HepG2 (cell line): ENCODE measurements around the gene CYP17A1. TPM values are rescaled to one million over a fixed set of nuclear protein-coding genes. Genes with fewer than 3 reads are reported as not detected.

Source experiments
- ATAC-seq: fragments of 200-7000 bp; cut with Tn5 transposase; 3 replicates; pipeline ENCODE4 v1.9.1; 2020; ENCODE audit warnings: mild to moderate bottlenecking, moderate library complexity
- BruUV-seq: library from RNA; stranded (reverse); fragments of 400-500 nt; replicated peaks from 2 replicates; lab custom pipeline; 2021; lab: Mats Ljungman, UMichigan
- CTCF ChIA-PET: fragments of 300-600 bp; formaldehyde crosslinking; extraction: SDS; loops from one replicate; lab custom pipeline; 2021; ENCODE audit warnings: low total read pairs, inconsistent platforms, low intra/inter-chr PET ratio; lab: Yijun Ruan, JAX
- POLR2A ChIA-PET: fragments of 350-600 bp; sonication (Branson Sonifier 250); formaldehyde crosslinking; loops from one replicate; lab custom pipeline; 2020; ENCODE audit warnings: antibody characterized with exemption, inconsistent platforms; lab: Yijun Ruan, JAX
- DNase-seq: peaks from one replicate; pipeline ENCODE4 v3.0.0-alpha.2; 2015; ENCODE audit warnings: low spot score
- FAIRE-seq: peaks from 3 replicates; lab custom pipeline; 2011; peaks lifted over from hg19 to GRCh38; lab: Jason Lieb, UNC
- H2AFZ ChIP-seq: one replicate; pipeline ENCODE4 v1.6.1; 2011; ENCODE audit warnings: low read length, inconsistent platforms
- H3K27ac ChIP-seq: fragments of 300-600 bp; 3 replicates; pipeline ENCODE4 v1.8.0; 2011; ENCODE audit warnings: mixed run types, mild to moderate bottlenecking, mixed read lengths, low read length, inconsistent platforms; ENCODE audit not compliant: insufficient read depth; ENCODE audit errors: extremely low read length
- H3K27me3 ChIP-seq, 2 experiments: fragments of 200-600 bp in 1 of 2; 2 replicates in 1 of 2; 3 replicates in 1 of 2; pipeline versions ENCODE4 v1.6.0 to v1.8.0; 2011; ENCODE audit warnings: low read length in 2 of 2, mild to moderate bottlenecking in 2 of 2, moderate library complexity in 2 of 2, inconsistent platforms in 1 of 2; ENCODE audit not compliant: insufficient read depth in 2 of 2, control insufficient read depth in 1 of 2
- H3K36me3 ChIP-seq, 2 experiments: fragments of 200-600 bp in 1 of 2; replicated peaks in 1 of 2; 2 replicates in 1 of 2; 3 replicates in 1 of 2; pipeline versions ENCODE4 v1.5.1 to v1.8.0; 2011; ENCODE audit warnings: low read length in 2 of 2, inconsistent platforms in 1 of 2; ENCODE audit not compliant: insufficient read depth in 2 of 2, control insufficient read depth in 1 of 2
- H3K4me1 ChIP-seq: 2 replicates; pipeline ENCODE4 v1.5.1; 2012; ENCODE audit warnings: low read length, inconsistent platforms; ENCODE audit not compliant: insufficient read depth
- H3K4me2 ChIP-seq: 2 replicates; pipeline ENCODE4 v1.6.0; 2011; ENCODE audit warnings: low read depth, low read length, inconsistent platforms
- H3K4me3 ChIP-seq, 3 experiments: fragments of 200-600 bp in 1 of 3; sonication (generic), shearing (Covaris generic) in 1 of 3; replicated peaks in 1 of 3; 2 replicates each; pipeline ENCODE4 v1.5.1; 2011 to 2016; ENCODE audit warnings: low read length in 3 of 3, inconsistent platforms in 2 of 3, low read depth in 2 of 3, mild to moderate bottlenecking in 2 of 3, control low read depth in 1 of 3, mixed read lengths in 1 of 3; ENCODE audit not compliant: insufficient read depth in 1 of 3
- H3K79me2 ChIP-seq: one replicate; pipeline ENCODE4 v1.6.1; 2011; ENCODE audit warnings: low read length, inconsistent platforms; ENCODE audit not compliant: insufficient read depth
- H3K9ac ChIP-seq: 2 replicates; pipeline ENCODE4 v1.6.0; 2011; ENCODE audit warnings: mild to moderate bottlenecking, low read depth, low read length, inconsistent platforms; ENCODE audit not compliant: insufficient read depth
- H3K9me3 ChIP-seq: 2 replicates; pipeline ENCODE4 v1.5.1; 2012; ENCODE audit warnings: mild to moderate bottlenecking, low read length
- H4K20me1 ChIP-seq: 2 replicates; pipeline ENCODE4 v1.6.0; 2011; ENCODE audit warnings: inconsistent platforms, mild to moderate bottlenecking, low read length, moderate library complexity; ENCODE audit not compliant: insufficient read depth
- AGO1 ChIP-seq: fragments of 200-400 bp; formaldehyde crosslinking; IDR thresholded peaks from 2 replicates; pipeline ENCODE4 v1.6.1; 2017; ENCODE audit warnings: mild to moderate bottlenecking, low read depth, low read length, moderate library complexity; ENCODE audit not compliant: poor library complexity, severe bottlenecking
- BCL6 ChIP-seq: IDR thresholded peaks from 2 replicates; pipeline ENCODE4 v1.6.1; 2016; ENCODE audit warnings: missing genetic modification reagents, missing compliant biosample characterization
- CCDC6 ChIP-seq: sonication (generic); formaldehyde crosslinking; IDR thresholded peaks from 2 replicates; pipeline ENCODE4 v1.8.1; 2022; ENCODE audit warnings: mild to moderate bottlenecking, missing genetic modification reagents, moderate library complexity
- HNF4A ChIP-seq: sonication (generic); formaldehyde crosslinking; IDR thresholded peaks from 2 replicates; pipeline ENCODE4 v1.4.0; 2020; ENCODE audit warnings: missing genetic modification reagents
- KLF9 ChIP-seq: IDR thresholded peaks from 2 replicates; pipeline ENCODE4 v1.6.1; 2016; ENCODE audit warnings: low read depth
- PCBP2 ChIP-seq: fragments of 200-400 bp; formaldehyde crosslinking; optimal IDR thresholded peaks from 2 replicates; pipeline ENCODE3; 2018; ENCODE audit warnings: low read length, low read depth; ENCODE audit not compliant: poor library complexity, severe bottlenecking
- PITX1 ChIP-seq: sonication (generic); formaldehyde crosslinking; IDR thresholded peaks from 2 replicates; pipeline ENCODE4 v1.5.1; 2020; ENCODE audit warnings: mild to moderate bottlenecking, missing genetic modification reagents
- RARG ChIP-seq: sonication (generic); formaldehyde crosslinking; IDR thresholded peaks from 2 replicates; pipeline ENCODE4 v1.4.0; 2020; ENCODE audit warnings: low read depth, mild to moderate bottlenecking, missing genetic modification reagents
- SAP130 ChIP-seq: IDR thresholded peaks from 2 replicates; pipeline ENCODE4 v1.6.1; 2016; ENCODE audit warnings: low read depth
- SOX6 ChIP-seq, 2 experiments: fragments of 450-650 bp in 1 of 2; sonication (generic) in 1 of 2; formaldehyde crosslinking in 1 of 2; IDR thresholded peaks; 2 replicates each; pipeline versions ENCODE4 v1.4.0 to v1.6.1; 2017 to 2020; ENCODE audit warnings: antibody characterized with exemption in 1 of 2, mild to moderate bottlenecking in 1 of 2, missing genetic modification reagents in 1 of 2
- ZMYM4 ChIP-seq: sonication (generic); formaldehyde crosslinking; IDR thresholded peaks from 2 replicates; pipeline ENCODE4 v1.8.1; 2023; ENCODE audit warnings: mild to moderate bottlenecking, missing genetic modification reagents
- ZNF253 ChIP-seq: sonication (generic); formaldehyde crosslinking; IDR thresholded peaks from 2 replicates; pipeline ENCODE4 v1.8.0; 2022; ENCODE audit warnings: mild to moderate bottlenecking, missing genetic modification reagents, borderline replicate concordance
- ZNF781 ChIP-seq: sonication (generic); formaldehyde crosslinking; IDR thresholded peaks from 2 replicates; pipeline ENCODE4 v1.5.1; 2020; ENCODE audit warnings: borderline replicate concordance, mild to moderate bottlenecking, missing genetic modification reagents; ENCODE audit errors: not compliant biosample characterization
- WGBS: methylation state at CpG from one replicate; pipeline ENCODE4 v1.1.6; 2017; ENCODE audit warnings: low lambda C conversion rate; 5-methylcytosine and 5-hydroxymethylcytosine counted together
- in situ Hi-C: cut with HindIII; loops from 2 replicates; pipeline ENCODE4 v1.10.0; 2017; ENCODE audit warnings: low pct_unique_long_range_greater_than_20kb; ENCODE audit not compliant: extremely low pct_ligation_motif_present
- intact Hi-C: fragments of 100-400 bp; cut with micrococcal nuclease; formaldehyde crosslinking; loops from one replicate; pipeline ENCODE4 v1.10.0; 2022; ENCODE audit not compliant: unreplicated experiment
- polyA plus RNA-seq, 8 experiments: library from polyadenylated mRNA; depleted of rRNA in 3 of 8; stranded (reverse) in 7 of 8; unstranded in 1 of 8; fragments of >200 nt; fragmentation: Illumina TruSeq in 4 of 8; extraction: Trizol in 4 of 8; gene quantifications; 2 replicates each; pipeline versions ENCODE4 v1.2.1 to v1.2.3, GENCODE V29; 2011 to 2016; ENCODE audit warnings: low read depth in 4 of 8, missing spikeins in 1 of 8, mixed read lengths in 1 of 8; ENCODE audit not compliant: insufficient read depth in 1 of 8
- total RNA-seq, 5 experiments: library from RNA; depleted of rRNA; stranded (reverse); fragments of >200 nt; fragmentation: Illumina TruSeq; extraction: Trizol; gene quantifications; 2 replicates each; pipeline ENCODE4 v1.2.3, GENCODE V29; 2016; ENCODE audit warnings: low read depth in 1 of 5
- TF ChIP-seq, protein P1 (sequence below): sonication (generic); formaldehyde crosslinking; IDR thresholded peaks from 2 replicates; pipeline ENCODE4 v1.5.0; 2020; ENCODE audit warnings: mild to moderate bottlenecking, missing genetic modification reagents, borderline replicate concordance
- TF ChIP-seq, protein P2 (sequence below): sonication (generic); formaldehyde crosslinking; conservative IDR thresholded peaks from 2 replicates; pipeline ENCODE4 v1.4.0; 2020; ENCODE audit warnings: mild to moderate bottlenecking, missing genetic modification reagents, moderate library complexity

The CYP17A1 gene
- total and polyA plus RNA-seq, 2 of the 13 experiments (the other 11 are each of a cell fraction or from before 2014, with no cell fraction given): 0.13 to 1.1 TPM

DNA sequence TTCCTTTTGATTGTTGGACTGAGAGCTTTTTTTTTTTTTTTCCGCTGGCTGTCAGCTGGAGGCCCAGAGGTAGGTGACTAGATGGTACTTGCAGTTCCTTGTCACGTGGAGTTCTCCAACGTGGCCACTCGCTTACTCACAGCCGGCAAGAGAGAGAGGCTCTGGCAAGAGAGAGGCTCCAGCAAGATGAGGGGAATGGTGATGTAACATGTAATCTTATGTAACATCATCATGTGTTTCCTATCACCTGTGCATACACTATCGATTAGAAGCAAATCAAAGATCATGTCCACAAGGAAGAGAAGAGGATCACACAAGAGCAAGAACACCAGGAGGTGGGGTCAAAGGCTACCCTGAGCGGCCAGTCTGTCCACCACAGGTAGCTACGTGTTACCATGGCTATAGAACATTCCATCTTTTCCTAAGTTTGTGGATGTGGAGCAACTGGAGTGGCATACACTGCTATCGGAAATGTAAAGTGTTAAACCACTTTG, 12.9 kb upstream of the CYP17A1 start (continued):
- TF ChIP-seq, protein P1, sequence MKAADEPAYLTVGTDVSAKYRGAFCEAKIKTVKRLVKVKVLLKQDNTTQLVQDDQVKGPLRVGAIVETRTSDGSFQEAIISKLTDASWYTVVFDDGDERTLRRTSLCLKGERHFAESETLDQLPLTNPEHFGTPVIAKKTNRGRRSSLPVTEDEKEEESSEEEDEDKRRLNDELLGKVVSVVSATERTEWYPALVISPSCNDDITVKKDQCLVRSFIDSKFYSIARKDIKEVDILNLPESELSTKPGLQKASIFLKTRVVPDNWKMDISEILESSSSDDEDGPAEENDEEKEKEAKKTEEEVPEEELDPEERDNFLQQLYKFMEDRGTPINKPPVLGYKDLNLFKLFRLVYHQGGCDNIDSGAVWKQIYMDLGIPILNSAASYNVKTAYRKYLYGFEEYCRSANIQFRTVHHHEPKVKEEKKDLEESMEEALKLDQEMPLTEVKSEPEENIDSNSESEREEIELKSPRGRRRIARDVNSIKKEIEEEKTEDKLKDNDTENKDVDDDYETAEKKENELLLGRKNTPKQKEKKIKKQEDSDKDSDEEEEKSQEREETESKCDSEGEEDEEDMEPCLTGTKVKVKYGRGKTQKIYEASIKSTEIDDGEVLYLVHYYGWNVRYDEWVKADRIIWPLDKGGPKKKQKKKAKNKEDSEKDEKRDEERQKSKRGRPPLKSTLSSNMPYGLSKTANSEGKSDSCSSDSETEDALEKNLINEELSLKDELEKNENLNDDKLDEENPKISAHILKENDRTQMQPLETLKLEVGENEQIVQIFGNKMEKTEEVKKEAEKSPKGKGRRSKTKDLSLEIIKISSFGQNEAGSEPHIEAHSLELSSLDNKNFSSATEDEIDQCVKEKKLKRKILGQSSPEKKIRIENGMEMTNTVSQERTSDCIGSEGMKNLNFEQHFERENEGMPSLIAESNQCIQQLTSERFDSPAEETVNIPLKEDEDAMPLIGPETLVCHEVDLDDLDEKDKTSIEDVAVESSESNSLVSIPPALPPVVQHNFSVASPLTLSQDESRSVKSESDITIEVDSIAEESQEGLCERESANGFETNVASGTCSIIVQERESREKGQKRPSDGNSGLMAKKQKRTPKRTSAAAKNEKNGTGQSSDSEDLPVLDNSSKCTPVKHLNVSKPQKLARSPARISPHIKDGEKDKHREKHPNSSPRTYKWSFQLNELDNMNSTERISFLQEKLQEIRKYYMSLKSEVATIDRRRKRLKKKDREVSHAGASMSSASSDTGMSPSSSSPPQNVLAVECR: peak; percentile 96
- TF ChIP-seq AGO1: no peak
- no peak for TF ChIP-seq PCBP2

DNA sequence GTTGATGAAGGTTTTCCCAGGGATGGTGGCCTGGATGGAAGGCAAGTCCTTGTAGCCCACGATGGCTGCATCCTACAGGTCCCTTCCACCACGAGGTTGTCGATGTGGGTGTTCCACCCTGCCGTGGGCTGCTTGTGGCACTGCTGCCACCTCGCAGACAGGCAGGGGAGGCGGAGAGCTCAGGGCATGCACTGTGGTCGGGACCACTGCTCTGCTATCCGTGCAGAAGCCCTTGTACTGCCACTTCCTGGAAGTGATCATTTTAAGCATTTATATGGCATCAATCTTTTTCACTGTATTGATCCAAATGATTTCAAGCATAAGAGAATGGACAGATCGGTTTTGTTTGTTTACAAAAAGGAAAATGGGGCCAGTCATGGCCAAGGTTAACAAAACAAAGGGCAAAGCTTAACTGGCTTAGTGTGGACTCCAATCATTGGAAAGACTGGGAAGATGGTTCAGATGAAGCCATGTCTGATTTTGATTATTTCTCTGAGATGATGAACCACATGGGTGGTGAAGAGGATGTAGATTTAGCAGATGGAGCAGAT, 8.2 kb upstream of the CYP17A1 start:
- Histone ChIP-seq H3K4me3 (no peak overlapping the region), H2AFZ (no peak overlapping the region), H3K27ac (no peak overlapping the region), H3K4me1 (peaks cover 71% of the 10 kb centered on the region), H3K79me2 (no peaks in the 10 kb centered on the region), H4K20me1 (no peaks in the 10 kb centered on the region), H3K27me3 (0 out of 5 replicates have a peak, but pooled peaks cover 0 to 2% of the 10 kb centered on the region in 2 experiments), H3K4me2 (peak overlapping the region; percentile 20), H3K9me3 (no peaks in the 10 kb centered on the region), H3K36me3 (no peaks in the 10 kb centered on the region), H3K9ac (no peak overlapping the region)
- no TSS peak for BruUV-seq
- intact Hi-C loops (no loop called here), in situ Hi-C loops (no loop called here)
- DNase-seq (no peak), ATAC-seq (peak; percentile 14; the same call in 1 of the 3 replicates), FAIRE-seq (no peak)
- ChIA-PET CTCF (no interaction called here), POLR2A (interaction anchor here (1.1 to 2.3 kb wide), 5 partner anchors 8 to 72 kb away, joined by 5 to 8 read pairs (median 6); partner anchors contain the start of genes AS3MT, CNNM2 and CYP17A1)
- WGBS: 59% methylated on average over 4 of the region's 9 CpGs
- TF ChIP-seq PITX1 (CRISPR knock-in tag) (peak; percentile 33; the same call in 1 of the 2 replicates), KLF9 (CRISPR knock-in tag) (no peak), RARG (no peak), HNF4A (peak; percentile 43; the same call in 1 of the 2 replicates), SAP130 (CRISPR knock-in tag) (0 out of 2 replicates have a peak, but pooled peaks have one; percentile 11), ZNF781 (no peak), CCDC6 (CRISPR knock-in tag) (no peak), ZNF253 (CRISPR knock-in tag) (no peak), SOX6 (IDR thresholded peaks at IDR 0.05) (no peak), SOX6 (CRISPR knock-in tag; IDR thresholded peaks at IDR 0.05) (peak; percentile 49; the same call in 1 of the 2 replicates), BCL6 (peak; percentile 49), ZMYM4 (CRISPR knock-in tag) (peak; percentile 31; the same call in 1 of the 2 replicates)
- TF ChIP-seq, protein P2, sequence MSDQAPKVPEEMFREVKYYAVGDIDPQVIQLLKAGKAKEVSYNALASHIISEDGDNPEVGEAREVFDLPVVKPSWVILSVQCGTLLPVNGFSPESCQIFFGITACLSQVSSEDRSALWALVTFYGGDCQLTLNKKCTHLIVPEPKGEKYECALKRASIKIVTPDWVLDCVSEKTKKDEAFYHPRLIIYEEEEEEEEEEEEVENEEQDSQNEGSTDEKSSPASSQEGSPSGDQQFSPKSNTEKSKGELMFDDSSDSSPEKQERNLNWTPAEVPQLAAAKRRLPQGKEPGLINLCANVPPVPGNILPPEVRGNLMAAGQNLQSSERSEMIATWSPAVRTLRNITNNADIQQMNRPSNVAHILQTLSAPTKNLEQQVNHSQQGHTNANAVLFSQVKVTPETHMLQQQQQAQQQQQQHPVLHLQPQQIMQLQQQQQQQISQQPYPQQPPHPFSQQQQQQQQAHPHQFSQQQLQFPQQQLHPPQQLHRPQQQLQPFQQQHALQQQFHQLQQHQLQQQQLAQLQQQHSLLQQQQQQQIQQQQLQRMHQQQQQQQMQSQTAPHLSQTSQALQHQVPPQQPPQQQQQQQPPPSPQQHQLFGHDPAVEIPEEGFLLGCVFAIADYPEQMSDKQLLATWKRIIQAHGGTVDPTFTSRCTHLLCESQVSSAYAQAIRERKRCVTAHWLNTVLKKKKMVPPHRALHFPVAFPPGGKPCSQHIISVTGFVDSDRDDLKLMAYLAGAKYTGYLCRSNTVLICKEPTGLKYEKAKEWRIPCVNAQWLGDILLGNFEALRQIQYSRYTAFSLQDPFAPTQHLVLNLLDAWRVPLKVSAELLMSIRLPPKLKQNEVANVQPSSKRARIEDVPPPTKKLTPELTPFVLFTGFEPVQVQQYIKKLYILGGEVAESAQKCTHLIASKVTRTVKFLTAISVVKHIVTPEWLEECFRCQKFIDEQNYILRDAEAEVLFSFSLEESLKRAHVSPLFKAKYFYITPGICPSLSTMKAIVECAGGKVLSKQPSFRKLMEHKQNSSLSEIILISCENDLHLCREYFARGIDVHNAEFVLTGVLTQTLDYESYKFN (CRISPR knock-in tag): peak; percentile 60
